DMS 273 treated with DMSO at 0.1 percent for 48 hours (cell line): Measurements from ENCODE around the gene NUBP2.
"Not testable (repeated sequence)": the region's sequence is repeated elsewhere in the genome, so short reads cannot be mapped to it uniquely, and the experiment has no call there.

Experiments
- DNase-seq: peaks from one replicate; lab custom pipeline; 2025; lab: John Stamatoyannopoulos, UW

NUBP2 gene

DNA sequence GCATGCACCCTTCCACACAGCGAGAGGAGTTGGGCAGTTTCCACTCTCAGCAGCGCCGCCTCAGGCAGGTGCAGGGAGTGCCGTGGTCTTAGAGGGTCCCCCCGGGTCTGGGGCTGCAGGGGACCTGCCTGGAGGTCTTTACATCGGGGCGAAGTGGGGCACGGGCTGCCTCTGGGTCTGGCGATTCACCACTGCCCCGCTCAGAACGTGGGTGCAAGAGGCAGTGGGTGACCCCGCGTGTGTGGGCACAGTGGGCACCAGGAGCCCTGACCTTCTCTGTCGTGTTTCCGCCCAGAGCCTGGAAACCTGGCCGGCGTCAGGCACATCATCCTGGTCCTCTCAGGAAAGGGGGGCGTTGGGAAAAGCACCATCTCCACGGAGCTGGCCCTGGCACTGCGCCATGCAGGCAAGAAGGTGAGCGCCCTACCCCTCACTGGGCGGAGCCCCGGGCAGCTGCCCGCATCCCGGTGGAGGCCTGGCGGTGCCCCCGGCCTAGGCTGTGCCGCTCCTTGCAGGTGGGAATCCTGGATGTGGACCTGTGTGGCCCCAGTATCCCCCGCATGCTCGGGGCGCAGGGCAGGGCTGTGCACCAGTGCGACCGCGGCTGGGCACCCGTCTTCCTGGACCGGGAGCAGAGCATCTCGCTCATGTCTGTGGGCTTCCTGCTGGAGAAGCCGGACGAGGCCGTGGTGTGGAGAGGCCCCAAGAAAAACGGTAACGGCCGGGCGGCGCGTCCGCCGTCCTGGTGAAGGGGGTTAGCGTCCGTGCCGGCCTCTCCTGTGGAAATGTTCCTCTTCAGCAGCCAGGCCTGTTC is 3.7 kb downstream of the NUBP2 start:
- DNase-seq: no peak

GRCh38 chr16:1787056-1787321 is 4.2 kb downstream of the NUBP2 start:
- DNase-seq: no peak

DNA sequence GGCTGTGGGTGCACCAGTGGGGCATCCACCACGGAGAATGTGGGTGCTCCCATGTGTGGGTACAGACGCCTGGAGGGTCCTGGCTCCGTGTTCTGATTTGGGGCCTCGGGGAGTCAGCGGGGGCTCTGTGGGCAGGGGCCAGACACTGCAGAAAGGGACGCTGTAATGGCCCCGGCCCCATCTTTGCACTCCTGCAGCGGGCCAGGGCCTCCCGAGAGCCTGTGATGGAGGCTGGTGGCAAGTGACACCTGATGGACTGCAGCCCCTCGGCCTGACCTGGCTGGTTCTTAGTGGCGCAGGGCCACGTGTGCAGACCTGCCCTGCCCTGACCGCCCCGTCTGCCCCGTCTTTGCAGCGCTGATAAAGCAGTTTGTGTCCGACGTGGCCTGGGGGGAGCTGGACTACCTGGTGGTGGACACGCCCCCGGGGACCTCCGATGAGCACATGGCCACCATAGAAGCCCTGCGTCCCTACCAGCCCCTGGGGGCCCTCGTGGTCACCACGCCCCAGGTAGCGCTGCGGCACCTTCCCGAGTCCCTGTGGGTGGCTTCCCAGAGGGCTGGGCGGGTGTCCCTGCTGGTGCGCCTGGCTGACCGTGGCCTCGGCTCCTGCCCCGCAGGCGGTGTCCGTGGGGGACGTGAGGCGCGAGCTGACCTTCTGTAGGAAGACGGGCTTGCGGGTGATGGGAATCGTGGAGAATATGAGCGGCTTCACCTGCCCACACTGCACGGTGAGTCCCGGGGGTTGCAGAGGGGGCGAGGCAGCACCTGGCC is 4.7 kb downstream of the NUBP2 start:
- DNase-seq: no peak

- DNase-seq: no peak
These were observed 5.4 kb downstream of the NUBP2 start for GRCh38 chr16:1788095-1788707.

DNA sequence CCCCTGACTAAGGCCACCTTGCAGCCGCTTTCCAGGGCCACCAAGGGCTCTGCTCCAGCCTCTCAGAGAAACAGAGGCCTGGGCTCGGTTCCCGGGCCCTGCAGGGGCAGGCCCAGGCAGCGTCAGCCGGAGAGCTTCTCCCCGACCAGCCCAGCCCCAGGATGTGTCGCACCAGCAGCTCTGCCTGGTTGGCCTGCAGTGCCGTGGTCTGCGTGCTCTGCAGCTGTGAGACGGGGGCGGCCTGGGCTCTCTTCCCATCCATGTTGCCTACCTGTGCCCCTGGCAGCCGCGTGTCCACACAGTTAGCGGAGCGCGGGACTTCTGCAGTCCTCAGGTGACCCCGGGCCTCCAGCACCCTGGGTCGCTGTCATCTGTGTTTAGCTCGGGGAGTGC is 5.9 kb downstream of the NUBP2 start:
- DNase-seq: no peak

DNA sequence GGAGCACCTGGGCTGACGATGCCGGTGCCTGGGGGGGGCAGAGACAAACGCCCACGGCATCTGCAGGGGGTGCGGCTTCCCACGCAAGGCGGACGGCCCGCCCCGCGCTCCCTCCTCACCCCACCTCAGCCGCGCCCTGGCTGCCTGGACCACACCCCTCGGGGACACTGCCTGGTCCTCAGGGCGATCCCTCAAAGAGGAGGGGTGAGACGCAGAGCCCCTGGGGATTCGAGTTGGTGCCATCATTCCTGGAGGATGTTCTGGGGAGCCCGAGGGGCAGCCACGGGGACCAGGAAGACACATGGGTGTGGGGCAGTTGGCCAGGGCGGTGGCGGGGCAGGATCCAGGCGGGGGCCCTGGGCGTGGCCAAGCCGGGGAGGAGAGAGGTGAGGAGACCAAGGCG is 6.9 kb downstream of the NUBP2 start:
- no peak for DNase-seq

GRCh38 chr16:1790261-1790610 is 7.5 kb downstream of the NUBP2 start:
- DNase-seq: no peak

DNA sequence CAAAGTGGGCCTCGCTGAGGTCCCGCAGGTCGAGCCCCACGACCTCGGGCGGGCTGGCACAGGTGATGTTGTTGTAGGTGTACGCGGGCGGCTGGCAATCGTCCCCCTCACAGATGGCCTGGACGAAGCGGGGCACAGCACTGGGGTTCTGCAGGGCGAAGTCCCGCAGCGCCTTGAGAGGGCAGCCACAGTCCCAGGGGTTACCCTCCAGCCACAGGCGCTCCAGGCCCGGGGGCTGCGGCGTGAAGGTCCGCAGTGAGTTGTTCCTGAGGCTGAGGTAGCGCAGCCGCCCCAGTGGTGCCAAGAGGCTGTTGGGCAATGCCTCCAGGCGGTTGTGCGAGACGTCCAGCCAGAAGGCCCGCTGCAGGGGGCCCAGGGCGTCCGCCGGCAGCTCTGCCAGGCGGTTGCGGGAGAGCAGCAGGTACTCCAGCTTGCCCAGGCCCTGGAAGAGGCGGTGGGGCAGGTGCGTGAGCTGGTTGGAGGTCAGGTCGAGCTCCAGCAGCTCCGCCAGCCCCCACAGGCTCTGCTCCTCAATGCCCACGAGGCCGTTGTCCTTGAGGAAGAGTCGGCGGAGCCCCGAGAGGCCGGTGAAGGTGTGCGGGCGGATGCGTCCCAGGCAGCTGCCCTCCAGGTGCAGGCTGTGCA is 8.0 kb downstream of the NUBP2 start:
- DNase-seq: no peak

DNA sequence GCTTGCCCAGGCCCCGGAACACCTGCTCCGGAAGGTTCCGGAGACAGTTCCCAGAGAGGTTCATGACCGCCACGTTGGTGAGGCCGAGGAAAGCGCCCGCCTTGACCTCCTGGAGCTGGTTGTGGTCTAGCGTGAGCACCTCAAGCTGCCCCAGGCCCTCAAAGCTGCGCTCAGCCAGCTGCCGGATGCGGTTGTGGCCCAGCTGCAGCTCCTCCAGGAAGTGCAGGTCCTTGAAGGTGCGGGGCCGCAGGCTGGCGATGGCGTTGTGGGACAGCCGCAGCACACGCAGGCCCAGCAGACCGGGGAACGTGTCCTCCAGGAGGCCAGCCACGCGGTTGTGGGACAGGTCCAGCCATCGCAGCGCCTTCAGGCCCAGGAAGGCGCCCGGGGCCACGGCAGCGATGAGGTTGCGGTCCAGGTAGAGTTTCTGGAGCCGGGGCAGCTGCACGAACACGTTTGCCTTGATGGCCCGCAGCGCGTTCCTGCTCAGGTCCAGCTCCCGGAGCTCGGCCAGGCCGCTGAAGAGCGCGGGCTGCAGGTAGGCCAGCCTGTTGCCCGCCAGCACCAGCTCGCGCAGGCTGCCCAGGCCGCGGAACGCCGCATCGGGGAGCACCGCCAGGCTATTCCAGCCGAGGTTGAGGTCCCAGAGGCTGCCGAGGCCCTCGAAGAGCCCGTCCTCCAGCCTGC is 8.6 kb downstream of the NUBP2 start:
- no peak for DNase-seq

DNA sequence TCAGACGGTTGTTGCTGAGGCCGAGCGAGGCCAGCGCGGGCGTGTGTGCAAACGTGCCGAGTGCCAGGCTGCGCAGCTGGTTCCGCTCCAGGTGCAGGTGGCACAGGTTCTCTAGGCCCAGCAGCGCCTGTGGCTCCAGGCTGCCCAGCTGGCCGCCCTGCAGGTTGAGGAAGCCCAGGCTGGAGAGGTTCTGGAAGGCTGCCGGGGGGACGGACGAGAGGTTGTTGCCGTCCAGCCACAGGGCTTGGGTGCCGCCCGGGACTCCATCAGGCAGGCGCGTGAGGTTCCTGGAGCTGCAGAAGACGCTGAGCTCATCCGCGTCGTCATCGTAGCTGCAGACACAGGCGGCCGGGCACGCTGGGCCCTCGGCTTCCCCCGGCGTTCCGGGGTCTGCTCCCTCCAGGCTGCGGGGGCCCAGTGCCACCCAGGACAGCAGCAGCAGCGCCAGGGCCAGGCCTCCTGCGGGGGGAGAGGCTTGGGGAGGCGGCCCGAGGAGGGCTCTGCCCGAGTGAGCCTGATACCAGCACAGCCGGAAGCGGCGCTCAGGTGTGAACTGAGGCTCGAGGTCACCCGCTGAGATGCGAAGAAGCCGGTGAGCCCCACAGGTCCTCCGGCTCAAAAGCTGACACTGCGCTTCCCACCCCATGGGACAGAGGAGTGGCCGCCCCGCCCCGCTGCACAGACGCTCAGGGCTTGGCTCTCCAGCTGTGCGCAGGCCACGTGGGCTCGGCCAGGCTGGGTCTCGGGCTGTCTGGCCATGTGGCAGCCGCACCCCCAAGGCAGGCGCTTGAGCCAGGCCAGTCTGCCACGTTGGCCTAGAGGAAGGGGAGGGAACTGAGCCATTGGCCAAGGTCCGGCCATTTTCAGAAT is 9.4 kb downstream of the NUBP2 start:
- DNase-seq: no peak

DNA sequence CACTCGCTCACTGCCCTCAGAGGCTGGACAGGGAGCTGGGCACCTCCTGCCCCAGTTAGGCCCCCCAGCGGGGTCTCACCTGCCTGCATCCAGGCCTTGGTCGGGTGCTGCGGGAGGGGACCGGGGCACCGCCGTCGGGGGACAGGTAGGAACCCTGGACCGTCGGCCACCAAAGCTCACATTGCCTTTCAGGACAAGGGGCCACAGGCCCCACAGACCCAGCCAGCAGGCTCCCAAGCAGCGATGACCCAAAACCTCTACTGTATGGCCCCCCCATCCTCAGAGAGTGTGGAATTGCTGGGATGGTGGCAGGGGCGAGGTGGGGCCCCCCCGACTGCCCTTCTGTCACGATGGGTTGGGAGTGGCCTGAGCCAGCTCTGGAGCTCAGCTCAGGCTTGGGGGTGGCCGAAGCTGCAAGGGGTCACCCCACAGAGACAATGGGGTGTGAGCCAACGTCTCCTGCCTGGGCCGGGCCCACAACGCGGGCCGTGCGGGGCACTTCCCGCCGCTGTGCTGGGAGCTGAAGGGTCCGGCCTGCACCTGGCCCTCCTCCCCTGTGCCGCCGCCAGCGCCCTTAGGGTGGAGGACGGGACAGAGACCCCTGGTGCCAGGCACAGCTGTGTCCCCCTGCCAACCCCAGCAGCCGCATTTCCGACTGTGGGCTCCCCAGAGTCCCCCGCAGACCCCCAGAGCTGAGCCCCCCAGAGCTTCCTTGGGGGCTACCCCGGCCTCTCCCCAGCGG is 10.2 kb downstream of the NUBP2 start:
- no peak for DNase-seq

GRCh38 chr16:1793578-1794220 is 10.9 kb downstream of the NUBP2 start, which contains the start of gene IGFALS:
Gene IGFALS (minus strand): TSS chr16:1793705. CDS start chr16:1793652, 53 bp downstream.
- no peak for DNase-seq

DNA sequence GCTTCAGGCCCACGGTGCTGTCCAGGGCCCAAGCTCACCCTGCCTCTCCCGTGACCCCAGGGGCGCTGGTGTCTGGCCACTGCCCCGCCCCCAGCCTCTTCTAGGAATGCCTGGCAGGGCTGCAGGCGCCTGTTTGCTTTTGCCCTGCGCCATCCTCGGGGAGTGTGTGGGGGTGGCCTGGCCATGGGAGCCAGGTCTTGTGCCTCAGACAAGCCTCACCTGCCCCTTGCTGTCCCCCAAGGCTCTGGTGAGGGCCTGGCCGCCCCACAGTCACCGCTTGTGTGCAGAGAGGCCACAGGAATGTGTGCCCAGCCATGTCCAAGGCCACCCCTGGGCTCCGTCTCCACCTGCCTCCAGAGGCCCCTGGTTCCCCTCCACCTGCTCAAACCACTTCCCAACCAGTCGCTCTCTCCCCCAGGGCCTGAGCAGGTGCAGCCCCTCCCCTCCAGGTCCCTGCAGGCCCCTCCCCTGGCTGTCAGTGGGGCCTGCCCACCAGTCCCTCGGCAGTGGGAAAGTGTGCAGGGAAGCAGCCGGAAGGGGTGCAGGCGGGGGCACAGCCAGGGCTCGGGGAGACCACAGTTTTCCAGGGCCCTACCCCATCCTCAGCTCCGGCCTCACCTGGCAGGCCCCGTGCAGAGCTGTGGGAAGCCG is 11.6 kb downstream of the NUBP2 start:
- no peak for DNase-seq

DNA sequence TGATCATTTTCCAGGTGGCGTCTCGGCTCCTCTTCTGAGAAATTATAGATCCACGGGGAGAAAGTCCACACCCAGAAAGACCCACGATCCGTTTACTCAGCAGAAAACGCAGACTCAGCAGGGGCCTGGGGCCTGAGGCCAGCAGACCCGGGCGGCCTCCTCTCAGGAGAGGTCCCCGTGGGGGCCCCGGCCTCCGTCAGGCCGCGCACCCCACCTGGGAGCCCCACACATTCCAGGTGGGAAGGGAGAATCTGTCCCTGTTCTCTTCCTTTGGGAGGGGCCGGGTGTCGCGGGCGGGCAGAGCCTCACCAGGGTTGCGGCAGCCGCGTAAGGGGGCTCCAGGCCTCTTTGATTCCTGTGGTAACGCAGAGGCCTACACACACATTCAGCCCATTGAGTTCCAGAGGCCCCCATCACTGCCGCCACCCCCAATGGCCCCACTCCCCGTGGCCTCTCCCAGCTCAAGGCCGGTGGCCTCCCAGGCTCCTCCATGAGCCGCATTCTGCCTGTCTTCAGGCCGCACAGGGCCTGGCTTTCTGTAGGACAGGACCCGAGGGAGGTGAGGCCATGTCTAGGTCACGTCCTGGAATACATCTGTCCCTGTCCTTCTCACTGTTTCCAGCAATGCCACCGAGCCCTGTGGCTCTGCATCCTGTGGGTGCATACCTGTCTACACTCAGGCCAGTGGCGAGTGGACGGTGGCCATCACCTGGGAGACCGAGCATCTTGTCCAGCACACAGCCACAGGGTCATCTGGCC is 12.3 kb downstream of the NUBP2 start:
- no peak for DNase-seq

- DNase-seq: not testable (repeated sequence)
These were observed 16.5 kb downstream of the NUBP2 start for GRCh38 chr16:1799263-1799662.

DNA sequence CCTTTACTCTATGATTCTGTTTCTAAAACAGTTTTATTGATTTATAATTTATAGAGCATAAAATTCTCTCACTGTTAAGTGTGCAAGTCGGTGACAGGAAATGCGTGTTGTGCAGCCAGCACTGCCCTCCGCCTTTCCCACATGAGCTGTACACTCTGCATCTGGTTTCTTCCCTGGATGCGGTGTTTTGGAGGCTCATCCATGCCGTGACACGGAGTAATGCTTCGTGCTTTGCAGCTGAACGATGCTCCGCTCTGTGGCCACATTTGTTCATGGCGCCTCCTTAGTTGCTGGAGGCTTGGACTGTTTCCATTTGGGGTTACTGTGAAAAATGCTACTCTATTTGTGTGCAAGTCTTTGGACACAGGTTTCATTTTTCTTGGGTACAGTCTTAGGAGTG is 17.9 kb downstream of the NUBP2 start:
- no peak for DNase-seq

- no peak for DNase-seq
These were observed 24.9 kb downstream of the NUBP2 start for GRCh38 chr16:1807626-1808025.

DNA sequence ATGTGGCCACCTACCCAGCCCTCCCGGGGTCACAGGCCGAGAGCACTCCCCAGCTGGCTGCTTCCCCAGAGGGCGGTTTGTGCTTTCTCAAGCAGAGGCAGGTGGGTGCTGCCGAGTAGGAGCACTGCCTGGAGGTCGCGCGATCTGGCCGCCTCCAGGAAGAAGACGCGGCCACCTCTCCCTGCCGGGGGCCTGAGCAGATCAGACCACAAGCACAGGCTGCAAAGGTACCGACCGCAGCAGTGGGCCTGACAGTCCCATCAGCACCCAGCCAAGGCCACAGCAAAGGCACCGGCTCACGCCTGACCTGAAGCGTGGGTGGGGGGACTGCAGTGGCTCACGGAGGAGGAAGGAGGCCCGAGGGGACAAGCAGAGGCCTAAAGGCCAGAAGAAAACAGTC is 25.9 kb downstream of the NUBP2 start:
- no peak for DNase-seq
